GM19043 (cell line): ENCODE results near the gene LGALS9.
"Not testable (repeated sequence)": the region's sequence is repeated elsewhere in the genome, so short reads cannot be mapped to it uniquely, and the experiment has no call there.

ENCODE experiments used
- ATAC-seq: cut with Tn5 transposase; IDR thresholded peaks from one replicate; pipeline ENCODE4 v1.9.1; 2021; ENCODE audit warnings: low read depth; ENCODE audit not compliant: unreplicated experiment

LGALS9 gene

GRCh38 chr17:27670791-27671590 is 40.0 kb downstream of the LGALS9 start:
- no peak for ATAC-seq

DNA sequence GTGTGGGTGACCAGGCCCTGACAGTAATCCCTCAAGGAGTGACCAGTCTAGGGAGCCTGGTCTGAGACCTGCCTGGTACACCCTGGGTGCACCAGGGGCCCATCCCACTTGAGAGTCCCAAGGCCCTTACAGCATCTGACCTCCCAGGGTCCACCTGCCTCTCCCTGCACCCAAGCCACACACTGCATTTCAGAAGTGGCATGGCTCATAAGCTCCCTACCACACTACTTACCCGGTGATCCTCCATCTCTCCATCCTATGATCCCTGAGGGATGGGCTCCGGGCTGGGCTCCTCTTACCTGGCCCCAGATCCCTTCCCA is 40.6 kb downstream of the LGALS9 start:
- ATAC-seq: no peak

DNA sequence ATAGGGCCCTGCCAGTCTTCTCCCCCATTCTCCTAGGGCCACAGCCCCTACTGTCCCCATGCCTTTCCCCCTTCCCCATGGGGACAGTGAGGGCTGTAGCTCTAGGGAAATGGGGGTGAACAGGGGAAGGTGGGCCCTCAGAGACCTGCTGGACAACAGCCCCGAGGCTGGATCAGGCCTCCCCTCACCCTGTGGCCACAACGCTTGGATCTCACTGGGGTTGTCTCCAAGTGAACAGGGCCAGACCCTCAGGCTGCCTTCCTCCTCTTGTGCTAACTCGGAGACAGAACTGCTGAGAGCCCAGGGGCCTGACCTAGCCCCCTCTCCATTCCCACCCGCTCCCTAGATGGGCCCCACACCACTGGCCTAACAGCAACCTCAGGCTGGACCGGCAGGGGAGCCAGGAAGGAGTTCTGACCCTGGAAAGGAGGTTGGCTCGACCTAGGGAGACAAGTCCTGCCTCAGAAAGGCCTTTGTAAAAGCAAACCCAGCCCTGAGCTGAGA is 41.0 kb downstream of the LGALS9 start:
- ATAC-seq: not testable (repeated sequence)

GRCh38 chr17:27674335-27674734 is 43.3 kb downstream of the LGALS9 start:
- ATAC-seq: no peak

- ATAC-seq: no peak
Measured at GRCh38 chr17:27677191-27677590, 46.2 kb downstream of the LGALS9 start.

DNA sequence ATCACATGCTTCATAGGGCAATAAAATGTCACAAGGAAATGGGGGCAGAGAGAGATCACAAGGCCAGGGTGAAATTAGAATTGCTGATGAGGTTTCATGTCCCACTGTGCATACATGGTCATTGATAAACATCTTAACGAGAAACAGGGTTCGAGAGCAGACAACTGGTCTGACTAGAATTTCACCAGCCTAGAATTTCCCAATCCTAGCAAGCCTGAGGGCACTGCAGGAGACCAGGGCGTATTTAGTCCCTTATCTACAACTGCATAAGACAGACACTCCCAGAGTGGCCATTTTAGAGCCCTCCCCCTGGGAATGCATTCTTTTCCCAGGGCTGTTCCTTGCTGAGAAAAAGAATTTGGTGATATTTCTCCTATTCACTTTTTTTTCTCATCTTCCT is 55.3 kb downstream of the LGALS9 start:
- ATAC-seq: not testable (repeated sequence)

- ATAC-seq: no peak
Measured at GRCh38 chr17:27690882-27691281, 59.9 kb downstream of the LGALS9 start.

GRCh38 chr17:27695254-27695814 is 64.3 kb downstream of the LGALS9 start:
- ATAC-seq: not testable (repeated sequence)
